Tibial nerve (tissue), 4 donors: ENCODE data around the gene ANO2. TPM values are rescaled to one million over a fixed set of nuclear protein-coding genes. Genes with fewer than 3 reads are reported as not detected.
A peak's percentile ranks its signal among the peaks of the same experiment; 100 is the strongest.

ENCODE experiments used
- DNase-seq, 2 donors: peaks; one replicate each; pipeline ENCODE4 v3.0.0-alpha.2; 2019; ENCODE audit warnings: low spot score in 2 of 2
- H3K27ac ChIP-seq, 4 donors: fragments of 200-600 bp; sonication (generic) in 3 of 4; one replicate each; pipeline ENCODE4 v1.5.1; 2017 to 2019; ENCODE audit warnings: mild to moderate bottlenecking in 1 of 4
- H3K27me3 ChIP-seq, 2 donors: fragments of 200-600 bp; sonication (generic) in 1 of 2; one replicate each; pipeline versions ENCODE4 v1.5.1 to v1.6.0; 2017 to 2019
- H3K36me3 ChIP-seq, 3 donors: fragments of 200-600 bp; sonication (generic); one replicate each; pipeline ENCODE4 v1.5.1; 2018 to 2019
- H3K4me1 ChIP-seq, 4 donors: fragments of 200-600 bp; sonication (generic) in 3 of 4; one replicate each; pipeline ENCODE4 v1.5.1; 2017 to 2019
- H3K4me3 ChIP-seq, 4 donors: fragments of 200-600 bp; sonication (generic) in 3 of 4; one replicate each; pipeline ENCODE4 v1.5.1; 2017 to 2019; ENCODE audit warnings: mild to moderate bottlenecking in 1 of 4, moderate library complexity in 1 of 4
- H3K9me3 ChIP-seq, 4 donors: fragments of 200-600 bp; sonication (generic) in 3 of 4; one replicate each; pipeline ENCODE4 v1.5.1; 2017 to 2019
- EP300 ChIP-seq, 2 donors: sonication (generic); formaldehyde crosslinking; IDR thresholded peaks; one replicate each; pipeline ENCODE4 v1.6.1; 2017; ENCODE audit warnings: antibody characterized with exemption in 2 of 2, mild to moderate bottlenecking in 1 of 2
- POLR2A ChIP-seq, 2 donors: fragments of 450-650 bp; IDR thresholded peaks; one replicate each; pipeline ENCODE4 v1.6.1; 2017; ENCODE audit warnings: antibody characterized with exemption in 2 of 2, mild to moderate bottlenecking in 2 of 2, moderate library complexity in 2 of 2
- WGBS, 2 donors: methylation state at CpG; one replicate each; pipeline ENCODE4 v1.1.5; 2018; 5-methylcytosine and 5-hydroxymethylcytosine counted together
- total RNA-seq, 4 donors: library from RNA; depleted of rRNA; stranded (reverse); fragments of >200 nt; gene quantifications; one replicate each; pipeline ENCODE4 v1.1.0, GENCODE V29; 2016
- TF ChIP-seq, protein P1 (sequence below), 5 experiments: fragments of 200-600 bp in 3 of 5; fragments of 450-650 bp in 2 of 5; sonication (generic) in 3 of 5; IDR thresholded peaks; one replicate each; pipeline ENCODE4 v1.5.1; 2016 to 2019; ENCODE audit warnings: antibody characterized with exemption in 5 of 5, mild to moderate bottlenecking in 3 of 5, moderate library complexity in 2 of 5

ANO2 gene
- total RNA-seq, 4 donors from 2014 or later, result 13.8 to 23.2 (median 21.3) TPM

DNA sequence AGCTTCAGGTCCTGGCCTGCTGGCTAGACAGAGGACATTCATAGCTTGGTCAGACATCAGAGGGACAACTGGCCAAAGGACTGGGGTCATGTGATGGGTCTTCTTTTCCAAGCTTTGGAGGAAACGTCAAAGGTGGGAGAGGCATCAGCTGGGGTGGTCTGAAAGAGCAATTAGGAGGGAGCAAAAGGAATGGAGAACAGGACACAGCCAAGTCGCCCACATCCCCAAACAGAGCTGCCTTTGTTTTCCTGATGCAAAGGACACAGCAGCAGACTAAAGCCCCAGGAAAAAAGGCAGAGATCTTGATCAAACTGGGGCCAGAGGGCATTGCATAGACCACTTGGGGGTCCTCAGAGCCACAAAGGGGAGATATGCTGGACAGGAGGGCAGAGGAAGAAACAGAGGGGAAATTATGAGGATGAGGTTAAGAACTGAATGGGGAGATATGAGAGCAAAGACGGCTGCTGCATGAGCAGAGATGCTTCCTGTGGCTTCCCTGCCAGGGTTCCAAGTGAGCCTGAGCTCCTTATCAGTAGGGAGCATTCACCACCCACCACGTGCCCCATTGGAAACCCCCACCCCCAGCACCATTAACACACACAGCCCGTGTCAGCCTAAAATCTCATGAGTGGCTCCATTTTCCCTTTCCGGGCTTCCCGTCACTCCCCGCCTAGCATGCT, 62.4 kb downstream of the ANO2 start:
- Histone ChIP-seq H3K27me3 (no peaks in the 10 kb centered on the region), H3K27ac (peak overlapping the region in 1 of 4 donors; percentile 36), H3K4me3 (no peak overlapping the region), H3K4me1 (no peaks in the 10 kb centered on the region), H3K36me3 (no peaks in the 10 kb centered on the region), H3K9me3 (no peaks in the 10 kb centered on the region)
- DNase-seq, result no peak
- 26 to 30% methylated on average over 7 to 8 of the region's 8 CpGs for WGBS, 2 donors
- TF ChIP-seq, protein P1, sequence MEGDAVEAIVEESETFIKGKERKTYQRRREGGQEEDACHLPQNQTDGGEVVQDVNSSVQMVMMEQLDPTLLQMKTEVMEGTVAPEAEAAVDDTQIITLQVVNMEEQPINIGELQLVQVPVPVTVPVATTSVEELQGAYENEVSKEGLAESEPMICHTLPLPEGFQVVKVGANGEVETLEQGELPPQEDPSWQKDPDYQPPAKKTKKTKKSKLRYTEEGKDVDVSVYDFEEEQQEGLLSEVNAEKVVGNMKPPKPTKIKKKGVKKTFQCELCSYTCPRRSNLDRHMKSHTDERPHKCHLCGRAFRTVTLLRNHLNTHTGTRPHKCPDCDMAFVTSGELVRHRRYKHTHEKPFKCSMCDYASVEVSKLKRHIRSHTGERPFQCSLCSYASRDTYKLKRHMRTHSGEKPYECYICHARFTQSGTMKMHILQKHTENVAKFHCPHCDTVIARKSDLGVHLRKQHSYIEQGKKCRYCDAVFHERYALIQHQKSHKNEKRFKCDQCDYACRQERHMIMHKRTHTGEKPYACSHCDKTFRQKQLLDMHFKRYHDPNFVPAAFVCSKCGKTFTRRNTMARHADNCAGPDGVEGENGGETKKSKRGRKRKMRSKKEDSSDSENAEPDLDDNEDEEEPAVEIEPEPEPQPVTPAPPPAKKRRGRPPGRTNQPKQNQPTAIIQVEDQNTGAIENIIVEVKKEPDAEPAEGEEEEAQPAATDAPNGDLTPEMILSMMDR (IDR thresholded peaks at IDR 0.05), result no peak
- no peak for TF ChIP-seq POLR2A (IDR thresholded peaks at IDR 0.05)
- TF ChIP-seq EP300 (IDR thresholded peaks at IDR 0.05), result no peak

DNA sequence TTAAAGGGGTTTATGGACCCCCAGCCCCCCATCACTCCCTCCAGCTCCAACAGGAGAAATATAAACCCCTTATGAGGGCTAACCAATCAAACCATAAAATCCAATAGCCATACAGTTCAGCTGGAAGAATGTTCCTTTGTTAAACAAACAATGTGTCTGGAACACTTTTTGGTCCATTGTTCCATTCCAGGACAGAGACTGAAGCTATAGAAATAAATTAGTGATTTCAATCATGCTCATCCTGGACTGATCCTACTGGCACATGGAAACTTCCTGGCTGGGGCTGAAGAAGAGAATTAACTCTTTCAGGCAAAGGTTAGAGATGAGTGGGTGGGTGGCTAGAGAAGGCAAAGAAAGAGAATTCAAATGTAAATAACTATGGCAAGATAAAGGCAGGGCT, 63.4 kb downstream of the ANO2 start:
- Histone ChIP-seq H3K4me3 (no peak overlapping the region), H3K27me3 (no peaks in the 10 kb centered on the region), H3K27ac (no peak overlapping the region), H3K4me1 (no peaks in the 10 kb centered on the region), H3K9me3 (no peaks in the 10 kb centered on the region), H3K36me3 (no peaks in the 10 kb centered on the region)
- DNase-seq, result no peak
- TF ChIP-seq, protein P1 (IDR thresholded peaks at IDR 0.05), result no peak
- no peak for TF ChIP-seq POLR2A (IDR thresholded peaks at IDR 0.05)

DNA sequence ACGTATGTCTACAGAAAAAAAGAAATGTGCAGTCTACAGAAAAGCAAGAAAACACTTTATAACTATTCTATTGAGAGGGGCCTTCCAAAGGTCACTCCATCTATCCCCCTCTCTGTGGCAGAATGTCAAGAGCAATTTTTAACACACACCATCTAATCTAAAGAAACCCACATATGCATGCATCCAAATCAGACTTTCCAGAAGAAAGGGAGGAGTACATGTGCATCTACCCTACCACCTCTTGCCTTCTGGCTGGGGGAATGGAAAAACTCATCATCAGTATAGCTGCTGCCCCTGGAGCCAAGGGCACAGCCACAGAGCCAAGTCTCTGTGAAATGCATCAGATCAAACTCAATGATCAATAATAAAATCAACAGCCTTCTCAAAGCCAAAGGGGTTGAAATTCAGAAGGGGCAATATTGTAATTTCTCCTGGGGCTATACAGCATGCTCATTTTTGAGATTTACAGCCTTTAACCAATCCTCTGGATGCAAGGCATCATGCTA, 63.9 kb downstream of the ANO2 start:
- 48 to 71% methylated on average over 1 of the region's 1 CpG for WGBS, 2 donors
- no peak for DNase-seq
- H3K36me3 ChIP-seq, result no peaks in the 10 kb centered on the region
- H3K4me1 ChIP-seq, result no peaks in the 10 kb centered on the region
- no peak for TF ChIP-seq POLR2A (IDR thresholded peaks at IDR 0.05)
- H3K27me3 ChIP-seq, result no peaks in the 10 kb centered on the region
- no peak overlapping the region for H3K27ac ChIP-seq
- no peaks in the 10 kb centered on the region for H3K9me3 ChIP-seq
- H3K4me3 ChIP-seq, result no peak overlapping the region

DNA sequence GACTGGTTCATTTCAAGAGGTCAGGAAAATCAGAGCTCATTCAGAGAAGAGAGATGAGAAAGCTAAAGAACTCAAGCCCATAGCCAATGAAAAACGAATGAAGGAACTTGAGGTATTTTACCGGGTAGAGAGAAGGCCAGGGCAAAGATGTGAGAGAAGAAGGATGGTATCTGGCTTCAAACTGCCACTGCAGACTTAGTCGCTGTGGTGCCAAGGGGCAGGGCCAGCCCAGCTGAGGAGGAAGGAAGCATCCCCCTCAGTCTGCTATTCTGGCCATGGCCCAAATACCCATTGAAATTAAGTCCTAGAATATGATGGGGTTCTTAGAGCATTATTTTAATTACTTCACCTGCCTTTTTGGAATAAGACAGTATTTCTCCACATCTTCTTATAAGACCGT, 69.2 kb downstream of the ANO2 start:
- WGBS, 2 donors, result 74 to 76% methylated on average over 4 of the region's 4 CpGs
- TF ChIP-seq POLR2A (IDR thresholded peaks at IDR 0.05), result no peak
- TF ChIP-seq, protein P1 (IDR thresholded peaks at IDR 0.05), result no peak
- TF ChIP-seq EP300 (IDR thresholded peaks at IDR 0.05), result no peak
- DNase-seq, result no peak
- no peaks in the 10 kb centered on the region for H3K4me1 ChIP-seq
- H3K27me3 ChIP-seq, result no peaks in the 10 kb centered on the region
- no peaks in the 10 kb centered on the region for H3K9me3 ChIP-seq
- H3K4me3 ChIP-seq, result no peak overlapping the region
- H3K27ac ChIP-seq, result no peak overlapping the region
- no peaks in the 10 kb centered on the region for H3K36me3 ChIP-seq

DNA sequence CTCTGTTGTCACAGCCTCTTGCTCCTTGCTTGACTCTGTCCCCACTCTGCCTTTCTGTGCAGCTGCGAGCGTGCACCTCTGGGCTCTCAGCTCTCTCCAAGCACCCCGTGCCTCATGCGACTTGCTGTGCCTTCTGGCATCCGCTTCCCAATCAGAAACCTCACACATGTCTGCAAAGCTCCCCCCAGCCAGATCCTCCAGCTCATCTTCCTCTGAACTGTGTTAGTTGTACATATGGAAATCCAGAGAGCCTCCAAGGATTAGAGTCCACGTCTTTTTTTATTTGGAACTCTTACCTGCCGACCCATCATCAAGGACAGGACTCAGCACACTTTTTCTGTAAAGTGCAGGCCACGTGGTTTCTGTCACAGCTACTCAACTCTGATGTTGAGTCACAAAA, 70.5 kb downstream of the ANO2 start:
- TF ChIP-seq, protein P1 (IDR thresholded peaks at IDR 0.05), result no peak
- TF ChIP-seq EP300 (IDR thresholded peaks at IDR 0.05) (no peak), POLR2A (IDR thresholded peaks at IDR 0.05) (no peak)
- H3K4me3 ChIP-seq, result no peak overlapping the region
- H3K9me3 ChIP-seq, result no peaks in the 10 kb centered on the region
- 84 to 91% methylated on average over 8 of the region's 8 CpGs for WGBS, 2 donors
- H3K27ac ChIP-seq, result no peak overlapping the region
- H3K36me3 ChIP-seq, result no peaks in the 10 kb centered on the region
- H3K4me1 ChIP-seq, result no peaks in the 10 kb centered on the region
- no peak for DNase-seq
- H3K27me3 ChIP-seq, result no peaks in the 10 kb centered on the region
